IMR-90 (cell line): ENCODE measurements around the gene IL22. TPM values are rescaled to one million over a fixed set of nuclear protein-coding genes. Genes with fewer than 3 reads are reported as not detected.

Source experiments
- ATAC-seq: fragments of 200-7000 bp; cut with Tn5 transposase; 2 replicates; pipeline ENCODE4 v1.9.1; 2020; ENCODE audit warnings: low read depth, mild to moderate bottlenecking, moderate library complexity
- BruUV-seq: library from RNA; stranded (reverse); fragments of 400-500 nt; replicated peaks from 2 replicates; lab custom pipeline; 2021; lab: Mats Ljungman, UMichigan
- CTCF ChIA-PET: fragments of 300-600 bp; formaldehyde crosslinking; extraction: SDS; loops from one replicate; lab custom pipeline; 2021; ENCODE audit warnings: antibody characterized with exemption; lab: Yijun Ruan, JAX
- POLR2A ChIA-PET: fragments of 300-600 bp; sonication (Branson Sonifier 250); formaldehyde crosslinking; loops from one replicate; lab custom pipeline; 2022; ENCODE audit warnings: antibody characterized with exemption; ENCODE audit not compliant: unreplicated experiment; lab: Charles Lee
- DNase-seq: peaks from one replicate; pipeline ENCODE4 v3.0.0; 2013
- H2AFZ ChIP-seq: replicated peaks from 2 replicates; pipeline ENCODE3; 2013; ENCODE audit warnings: low read length, mild to moderate bottlenecking; ENCODE audit not compliant: poor library complexity
- H2AK5ac ChIP-seq: 2 replicates; pipeline ENCODE4 v1.6.1; 2013; ENCODE audit warnings: low read depth, low read length, inconsistent platforms
- H2AK9ac ChIP-seq: replicated peaks from 2 replicates; pipeline ENCODE3; 2013; ENCODE audit warnings: mild to moderate bottlenecking, low read depth, low read length, moderate library complexity; ENCODE audit not compliant: poor library complexity
- H2BK120ac ChIP-seq: 2 replicates; pipeline ENCODE4 v1.6.1; 2013; ENCODE audit warnings: low read depth, low read length, inconsistent platforms
- H2BK15ac ChIP-seq: 3 replicates; pipeline ENCODE4 v1.6.1; 2013; ENCODE audit warnings: low read depth, low read length, inconsistent platforms
- H2BK20ac ChIP-seq: 2 replicates; pipeline ENCODE4 v1.6.1; 2013; ENCODE audit warnings: low read depth, mild to moderate bottlenecking, inconsistent platforms, low read length, moderate library complexity
- H2BK5ac ChIP-seq: 2 replicates; pipeline ENCODE4 v1.6.1; 2013; ENCODE audit warnings: mild to moderate bottlenecking, low read depth, low read length, inconsistent platforms; ENCODE audit not compliant: poor library complexity, severe bottlenecking
- H3K14ac ChIP-seq: replicated peaks from 2 replicates; pipeline ENCODE4 v1.6.1; 2013; ENCODE audit warnings: low read depth, low read length, inconsistent platforms
- H3K18ac ChIP-seq: 2 replicates; pipeline ENCODE4 v1.6.1; 2013; ENCODE audit warnings: low read depth, low read length, control low read depth
- H3K23ac ChIP-seq: 2 replicates; pipeline ENCODE4 v1.6.1; 2013; ENCODE audit warnings: low read depth, low read length, inconsistent platforms
- H3K27ac ChIP-seq: 2 replicates; pipeline ENCODE4 v1.5.1; 2013; ENCODE audit warnings: mild to moderate bottlenecking, control low read depth, low read length; ENCODE audit not compliant: insufficient read depth
- H3K27me3 ChIP-seq: 2 replicates; pipeline ENCODE4 v1.6.1; 2013; ENCODE audit warnings: low read length; ENCODE audit not compliant: control insufficient read depth, insufficient read depth
- H3K36me3 ChIP-seq: 2 replicates; pipeline ENCODE4 v1.6.1; 2013; ENCODE audit warnings: low read length, mixed read lengths; ENCODE audit not compliant: control insufficient read depth, insufficient read depth
- H3K4ac ChIP-seq: 2 replicates; pipeline ENCODE4 v1.6.1; 2013; ENCODE audit warnings: low read depth, low read length, inconsistent platforms
- H3K4me1 ChIP-seq: 2 replicates; pipeline ENCODE4 v1.6.1; 2013; ENCODE audit warnings: low read length, mixed read lengths; ENCODE audit not compliant: control insufficient read depth, insufficient read depth
- H3K4me2 ChIP-seq: 2 replicates; pipeline ENCODE4 v1.6.1; 2013; ENCODE audit warnings: low read depth, mild to moderate bottlenecking, control low read depth, low read length, moderate library complexity
- H3K4me3 ChIP-seq: 2 replicates; pipeline ENCODE4 v1.5.1; 2013; ENCODE audit warnings: low read depth, mild to moderate bottlenecking, control low read depth, low read length, moderate library complexity; ENCODE audit not compliant: insufficient read depth
- H3K56ac ChIP-seq: 2 replicates; pipeline ENCODE4 v1.6.1; 2013; ENCODE audit warnings: low read length, inconsistent platforms; ENCODE audit not compliant: insufficient read depth; ENCODE audit errors: extremely low read depth
- H3K79me1 ChIP-seq, 2 experiments: 2 replicates each; pipeline ENCODE4 v1.6.1; 2013; ENCODE audit warnings: low read length in 2 of 2, inconsistent platforms in 1 of 2, low read depth in 1 of 2
- H3K9ac ChIP-seq: 2 replicates; pipeline ENCODE4 v1.6.1; 2013; ENCODE audit warnings: low read depth, low read length, control low read depth
- H3K9me1 ChIP-seq: 2 replicates; pipeline ENCODE4 v1.6.1; 2013; ENCODE audit warnings: low read length, inconsistent platforms; ENCODE audit not compliant: insufficient read depth
- H3K9me3 ChIP-seq: 2 replicates; pipeline ENCODE4 v1.6.1; 2013; ENCODE audit warnings: low read length; ENCODE audit not compliant: control insufficient read depth, insufficient read depth
- H4K20me1 ChIP-seq: 2 replicates; pipeline ENCODE4 v1.6.1; 2013; ENCODE audit warnings: low read length, inconsistent platforms; ENCODE audit not compliant: insufficient read depth
- H4K5ac ChIP-seq: 2 replicates; pipeline ENCODE4 v1.6.1; 2013; ENCODE audit warnings: mild to moderate bottlenecking, low read depth, low read length, control low read depth
- H4K8ac ChIP-seq, 2 experiments: 2 replicates each; pipeline ENCODE4 v1.6.1; 2013; ENCODE audit warnings: low read depth in 2 of 2, low read length in 2 of 2, control low read depth in 1 of 2, inconsistent platforms in 1 of 2
- H4K91ac ChIP-seq: 2 replicates; pipeline ENCODE4 v1.6.1; 2013; ENCODE audit warnings: low read depth, low read length, inconsistent platforms; ENCODE audit not compliant: insufficient read depth
- BHLHE40 ChIP-seq: fragments of 150-350 bp; IDR thresholded peaks from 2 replicates; pipeline ENCODE4 v1.6.1; 2016; ENCODE audit warnings: mild to moderate bottlenecking, low read depth, low read length
- CEBPB ChIP-seq: IDR thresholded peaks from 2 replicates; pipeline ENCODE4 v1.6.1; 2012; ENCODE audit warnings: low read depth, low read length, improper control_type of control experiment
- CHD1 ChIP-seq: IDR thresholded peaks from 2 replicates; pipeline ENCODE4 v1.6.1; 2012; ENCODE audit warnings: low read depth, low read length, improper control_type of control experiment
- CTCF ChIP-seq: conservative IDR thresholded peaks from 2 replicates; pipeline ENCODE4 v1.5.1; 2012; ENCODE audit warnings: mild to moderate bottlenecking, low read depth, low read length, improper control_type of control experiment
- MAFK ChIP-seq: IDR thresholded peaks from 2 replicates; pipeline ENCODE4 v1.6.1; 2012; ENCODE audit warnings: low read depth, low read length, improper control_type of control experiment
- MAZ ChIP-seq: IDR thresholded peaks from 2 replicates; pipeline ENCODE4 v1.6.1; 2012; ENCODE audit warnings: low read depth, mild to moderate bottlenecking, low read length, improper control_type of control experiment, moderate library complexity, borderline replicate concordance
- NFE2L2 ChIP-seq: fragments of 150-350 bp; IDR thresholded peaks from 2 replicates; pipeline ENCODE4 v1.6.1; 2016; ENCODE audit warnings: low read depth, mild to moderate bottlenecking, low read length
- POLR2A ChIP-seq: IDR thresholded peaks from 2 replicates; pipeline ENCODE4 v1.6.1; 2012; ENCODE audit warnings: mild to moderate bottlenecking, low read depth, low read length
- RAD21 ChIP-seq: IDR thresholded peaks from 2 replicates; pipeline ENCODE4 v1.6.1; 2012; ENCODE audit warnings: low read length, improper control_type of control experiment
- RCOR1 ChIP-seq: IDR thresholded peaks from 2 replicates; pipeline ENCODE4 v1.6.1; 2012; ENCODE audit warnings: mild to moderate bottlenecking, low read length, improper control_type of control experiment; ENCODE audit not compliant: insufficient replicate concordance
- SMC3 ChIP-seq: fragments of 150-350 bp; IDR thresholded peaks from 2 replicates; pipeline ENCODE4 v1.6.1; 2016; ENCODE audit warnings: low read depth, mild to moderate bottlenecking, antibody characterized with exemption, low read length, moderate library complexity
- dilution Hi-C: fragments of 300-500 bp; cut with HindIII; formaldehyde crosslinking; loops from one replicate; pipeline ENCODE4 v1.14.3; 2018; ENCODE audit warnings: low sequenced_read_pairs; ENCODE audit not compliant: unreplicated experiment
- in situ Hi-C: fragments of 300-500 bp; cut with MboI; formaldehyde crosslinking; loops from 3 replicates; pipeline ENCODE4 v1.14.3; 2019; ENCODE audit warnings: low sequenced_read_pairs, inconsistent platforms, mixed read lengths
- intact Hi-C: fragments of 100-400 bp; cut with micrococcal nuclease; formaldehyde crosslinking; loops from 2 replicates; pipeline ENCODE4 v1.10.0; 2022
- polyA plus RNA-seq, 3 experiments: library from polyadenylated mRNA; depleted of rRNA; stranded (reverse); fragments of >200 nt; gene quantifications; 2 replicates each; pipeline ENCODE4 v1.2.3, GENCODE V29; 2012; ENCODE audit warnings: low replicate concordance in 1 of 3
- total RNA-seq: library from RNA; depleted of rRNA; stranded (reverse); fragments of >200 nt; gene quantifications from 2 replicates; pipeline ENCODE4 v1.2.3, GENCODE V29; 2012
- TF ChIP-seq, protein P1 (sequence below): fragments of 150-350 bp; IDR thresholded peaks from 2 replicates; pipeline ENCODE4 v1.6.1; 2017; ENCODE audit warnings: mild to moderate bottlenecking, antibody characterized with exemption, low read length, low read depth

The IL22 gene
- total and polyA plus RNA-seq, 2 of the 4 experiments (the other 2 are of a cell fraction) = not detected

GRCh38 chr12:68245180-68246021, 8.0 kb downstream of the IL22 start (continued):
- no peak for TF ChIP-seq SMC3
- TF ChIP-seq CEBPB = no peak

GRCh38 chr12:68242777-68243176, 10.6 kb downstream of the IL22 start:
- Histone ChIP-seq H2AK9ac (no peak overlapping the region), H3K9me3 (no peaks in the 10 kb centered on the region), H3K9ac (no peak overlapping the region), H4K20me1 (no peaks in the 10 kb centered on the region), H3K4ac (no peak overlapping the region), H3K4me1 (peaks cover 8% of the 10 kb centered on the region), H2AFZ (no peak overlapping the region), H3K27ac (no peak overlapping the region), H2BK20ac (no peak overlapping the region), H3K18ac (no peak overlapping the region), H4K91ac (no peak overlapping the region), H4K5ac (no peak overlapping the region), H3K36me3 (no peaks in the 10 kb centered on the region), H2BK15ac (no peak overlapping the region), H2BK120ac (no peak overlapping the region), H3K27me3 (no peaks in the 10 kb centered on the region), H3K14ac (no peak overlapping the region), H3K56ac (no peak overlapping the region), H4K8ac (no peak overlapping the region), H2AK5ac (no peak overlapping the region), H3K4me3 (no peak overlapping the region), H3K23ac (no peak overlapping the region), H3K4me2 (no peak overlapping the region), H3K9me1 (0 out of 2 replicates have a peak, but pooled peaks cover 5% of the 10 kb centered on the region), H2BK5ac (no peak overlapping the region), H3K79me1 (no peaks in the 10 kb centered on the region)
- in situ Hi-C loops = no loop called here
- ChIA-PET CTCF (interaction anchor here (0.5 kb wide), 1 partner anchor 33 kb away, joined by 3 read pairs; no protein-coding TSS in a partner anchor), POLR2A (no interaction called here)
- ATAC-seq (no peak), DNase-seq (no peak)
- TF ChIP-seq RCOR1 = no peak
- TF ChIP-seq MAFK = no peak
- TF ChIP-seq RAD21 = no peak
- TF ChIP-seq MAZ = no peak
- TF ChIP-seq CHD1 = no peak
- TF ChIP-seq POLR2A = no peak
- no peak for TF ChIP-seq CTCF
- TF ChIP-seq, protein P1, sequence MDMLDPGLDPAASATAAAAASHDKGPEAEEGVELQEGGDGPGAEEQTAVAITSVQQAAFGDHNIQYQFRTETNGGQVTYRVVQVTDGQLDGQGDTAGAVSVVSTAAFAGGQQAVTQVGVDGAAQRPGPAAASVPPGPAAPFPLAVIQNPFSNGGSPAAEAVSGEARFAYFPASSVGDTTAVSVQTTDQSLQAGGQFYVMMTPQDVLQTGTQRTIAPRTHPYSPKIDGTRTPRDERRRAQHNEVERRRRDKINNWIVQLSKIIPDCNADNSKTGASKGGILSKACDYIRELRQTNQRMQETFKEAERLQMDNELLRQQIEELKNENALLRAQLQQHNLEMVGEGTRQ = no peak
- TF ChIP-seq SMC3 = no peak
- TF ChIP-seq NFE2L2 = no peak
- TF ChIP-seq BHLHE40 = no peak
- intact Hi-C loops = no loop called here
- no TSS peak for BruUV-seq
- dilution Hi-C loops = no loop called here
